ENCODE measurements around the gene AJUBA.

Gene AJUBA

DNA sequence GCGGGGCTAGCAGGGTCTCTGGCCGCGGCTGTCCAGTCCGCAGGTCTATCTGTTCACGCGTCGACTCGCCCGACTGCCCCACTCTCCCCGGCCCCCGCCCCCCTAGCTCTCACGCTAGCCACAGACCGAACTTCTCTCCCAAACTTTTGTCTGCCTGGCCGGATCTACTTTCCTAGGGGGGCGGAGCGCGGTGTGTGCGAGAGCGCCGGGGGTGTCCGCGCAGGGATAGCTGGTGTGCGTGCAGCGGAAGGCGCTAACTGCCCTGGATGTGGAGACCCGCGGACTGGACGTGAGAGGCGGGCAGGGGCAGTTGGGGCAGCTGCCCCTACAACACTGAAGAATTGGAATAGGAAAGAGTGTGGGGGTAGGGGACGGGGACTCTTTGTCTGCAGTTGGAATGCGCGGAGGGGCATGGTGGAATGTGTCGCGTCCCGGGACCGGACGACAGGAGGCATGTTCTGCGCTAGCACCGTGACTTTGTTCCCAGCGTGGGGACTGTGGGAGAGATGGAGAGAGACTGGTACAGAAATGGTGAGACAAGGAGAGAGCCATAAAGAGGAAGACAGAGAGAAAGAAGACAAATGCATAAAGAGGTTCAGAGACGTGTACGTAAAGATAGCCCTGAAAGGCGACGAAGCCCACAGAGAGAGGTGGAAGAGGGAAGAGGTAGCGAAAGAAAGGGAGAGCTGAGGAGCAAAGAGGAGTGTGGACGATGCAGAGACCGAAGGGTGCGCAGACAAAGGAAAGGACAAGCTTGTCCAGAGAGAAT is at the start of gene AJUBA:
Gene AJUBA, minus strand, starts transcription at position 75 of the 769 bp plus-strand sequence. CDS start 285 bp downstream, outside the sequence.
- peaks cover 16% of the 10 kb centered on the region for H3K27me3 ChIP-seq (ENCODE audit: control insufficient read depth, insufficient read depth, low read length)
- H3K36me3 ChIP-seq (ENCODE audit: control insufficient read depth, insufficient read depth, low read length), result no peaks in the 10 kb centered on the region
- H3K4me3 ChIP-seq (ENCODE audit: low read length), result peak within 1 kb of the TSS; percentile 29
- peak within 1 kb of the TSS; percentile 49 for H3K9ac ChIP-seq (ENCODE audit: low read length)
- peaks cover 34% of the 10 kb centered on the region for H3K4me1 ChIP-seq (ENCODE audit: control insufficient read depth, insufficient read depth, low read length)
- no peaks in the 10 kb centered on the region for H3K9me3 ChIP-seq (ENCODE audit: control insufficient read depth, low read length)

DNA sequence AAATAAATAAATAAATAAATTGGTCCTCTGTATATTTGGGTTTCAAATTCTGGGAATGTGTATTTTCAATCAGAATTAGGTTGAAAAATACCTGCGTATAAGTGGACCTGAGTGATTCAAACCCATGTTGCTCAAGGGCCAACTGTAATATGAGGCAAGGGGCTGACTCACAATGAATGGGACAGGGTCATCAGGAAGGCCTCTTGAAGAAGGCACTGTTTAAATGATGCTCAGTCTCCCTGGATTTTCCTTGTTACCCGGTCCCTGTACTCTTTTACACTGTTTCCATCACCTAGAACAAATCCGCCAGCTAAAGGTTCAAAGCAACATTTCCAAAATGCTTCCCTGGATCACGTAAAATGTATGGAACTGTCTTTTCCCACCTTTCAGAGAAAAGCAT is 48.6 kb upstream of the AJUBA start:
- Histone ChIP-seq H3K36me3 (ENCODE audit: control insufficient read depth, insufficient read depth, low read length) (no peaks in the 10 kb centered on the region), H3K9me3 (ENCODE audit: control insufficient read depth, low read length) (no peaks in the 10 kb centered on the region), H3K27me3 (ENCODE audit: control insufficient read depth, insufficient read depth, low read length) (no peaks in the 10 kb centered on the region), H3K9ac (ENCODE audit: low read length) (no peak overlapping the region), H3K4me1 (ENCODE audit: control insufficient read depth, insufficient read depth, low read length) (peaks cover 15% of the 10 kb centered on the region), H3K4me3 (ENCODE audit: low read length) (no peak overlapping the region)

GRCh38 chr14:23028799-23029198 is 46.4 kb upstream of the AJUBA start:
- H3K9me3 ChIP-seq (ENCODE audit: control insufficient read depth, low read length), result no peaks in the 10 kb centered on the region
- H3K4me1 ChIP-seq (ENCODE audit: control insufficient read depth, insufficient read depth, low read length), result peaks cover 7% of the 10 kb centered on the region
- peaks cover 7% of the 10 kb centered on the region for H3K36me3 ChIP-seq (ENCODE audit: control insufficient read depth, insufficient read depth, low read length)
- no peaks in the 10 kb centered on the region for H3K27me3 ChIP-seq (ENCODE audit: control insufficient read depth, insufficient read depth, low read length)
- no peak overlapping the region for H3K4me3 ChIP-seq (ENCODE audit: low read length)
- H3K9ac ChIP-seq (ENCODE audit: low read length), result no peak overlapping the region

- Histone ChIP-seq H3K9ac (ENCODE audit: low read length) (no peak overlapping the region), H3K36me3 (ENCODE audit: control insufficient read depth, insufficient read depth, low read length) (peaks cover 7% of the 10 kb centered on the region), H3K27me3 (ENCODE audit: control insufficient read depth, insufficient read depth, low read length) (no peaks in the 10 kb centered on the region)
Measured at GRCh38 chr14:23025151-23025814, 42.9 kb upstream of the AJUBA start.

DNA sequence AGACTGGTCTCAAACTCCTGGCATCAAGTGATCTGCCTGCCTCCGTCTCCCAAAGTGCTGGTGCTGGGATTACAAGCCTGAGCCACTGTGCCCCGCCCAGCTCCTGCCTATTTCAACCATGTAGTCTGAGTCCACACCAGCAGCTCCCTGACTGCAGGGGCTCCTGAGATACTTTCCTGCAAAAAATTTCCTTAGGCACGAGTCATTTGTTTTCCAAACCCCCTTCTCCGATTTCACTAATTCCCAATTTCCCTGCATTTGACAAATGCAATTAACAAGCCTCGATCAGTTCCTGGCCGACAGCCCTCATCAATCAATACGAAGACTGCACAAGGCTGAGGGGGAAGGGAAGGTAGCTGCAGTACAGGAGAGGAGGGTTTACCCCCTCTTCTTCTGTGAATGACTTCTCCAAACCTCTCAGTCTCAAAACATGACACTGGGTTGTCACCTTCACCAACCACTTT is 42.3 kb upstream of the AJUBA start:
- H3K4me3 ChIP-seq (ENCODE audit: low read length), result no peak overlapping the region
- H3K4me1 ChIP-seq (ENCODE audit: control insufficient read depth, insufficient read depth, low read length), result no peaks in the 10 kb centered on the region
- no peaks in the 10 kb centered on the region for H3K27me3 ChIP-seq (ENCODE audit: control insufficient read depth, insufficient read depth, low read length)
- no peak overlapping the region for H3K9ac ChIP-seq (ENCODE audit: low read length)
- H3K9me3 ChIP-seq (ENCODE audit: control insufficient read depth, low read length), result no peaks in the 10 kb centered on the region
- H3K36me3 ChIP-seq (ENCODE audit: control insufficient read depth, insufficient read depth, low read length), result peaks cover 7% of the 10 kb centered on the region

More at GRCh38 chr14:23025151-23025814, 42.9 kb upstream of the AJUBA start:
- Histone ChIP-seq H3K4me3 (ENCODE audit: low read length) (no peak overlapping the region), H3K4me1 (ENCODE audit: control insufficient read depth, insufficient read depth, low read length) (no peaks in the 10 kb centered on the region), H3K9me3 (ENCODE audit: control insufficient read depth, low read length) (no peaks in the 10 kb centered on the region)

DNA sequence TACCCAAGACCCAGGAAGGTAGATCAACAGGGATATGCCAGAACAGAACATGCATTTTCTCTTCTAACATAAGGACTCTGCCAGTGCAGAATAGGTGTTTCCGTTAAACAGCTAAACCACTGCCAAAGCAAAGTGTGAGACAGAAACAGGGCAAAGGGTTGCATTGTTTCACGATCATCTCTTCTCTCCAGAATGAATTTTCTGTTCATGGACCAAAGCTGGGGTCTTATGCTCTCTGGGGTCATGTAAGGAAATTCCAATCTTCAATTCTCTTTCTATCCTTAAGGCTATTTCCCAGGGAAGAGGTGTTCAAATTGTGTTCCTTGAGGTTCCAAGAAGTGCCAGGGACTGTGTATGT is 41.4 kb upstream of the AJUBA start:
- Histone ChIP-seq H3K27me3 (ENCODE audit: control insufficient read depth, insufficient read depth, low read length) (no peaks in the 10 kb centered on the region), H3K36me3 (ENCODE audit: control insufficient read depth, insufficient read depth, low read length) (peaks cover 7% of the 10 kb centered on the region), H3K4me1 (ENCODE audit: control insufficient read depth, insufficient read depth, low read length) (no peaks in the 10 kb centered on the region), H3K4me3 (ENCODE audit: low read length) (no peak overlapping the region), H3K9ac (ENCODE audit: low read length) (no peak overlapping the region), H3K9me3 (ENCODE audit: control insufficient read depth, low read length) (no peaks in the 10 kb centered on the region)

GRCh38 chr14:23023022-23023794 is 40.9 kb upstream of the AJUBA start:
- Histone ChIP-seq H3K9me3 (ENCODE audit: control insufficient read depth, low read length) (no peaks in the 10 kb centered on the region), H3K9ac (ENCODE audit: low read length) (no peak overlapping the region), H3K36me3 (ENCODE audit: control insufficient read depth, insufficient read depth, low read length) (peaks cover 7% of the 10 kb centered on the region), H3K4me3 (ENCODE audit: low read length) (no peak overlapping the region), H3K4me1 (ENCODE audit: control insufficient read depth, insufficient read depth, low read length) (no peaks in the 10 kb centered on the region), H3K27me3 (ENCODE audit: control insufficient read depth, insufficient read depth, low read length) (no peaks in the 10 kb centered on the region)

DNA sequence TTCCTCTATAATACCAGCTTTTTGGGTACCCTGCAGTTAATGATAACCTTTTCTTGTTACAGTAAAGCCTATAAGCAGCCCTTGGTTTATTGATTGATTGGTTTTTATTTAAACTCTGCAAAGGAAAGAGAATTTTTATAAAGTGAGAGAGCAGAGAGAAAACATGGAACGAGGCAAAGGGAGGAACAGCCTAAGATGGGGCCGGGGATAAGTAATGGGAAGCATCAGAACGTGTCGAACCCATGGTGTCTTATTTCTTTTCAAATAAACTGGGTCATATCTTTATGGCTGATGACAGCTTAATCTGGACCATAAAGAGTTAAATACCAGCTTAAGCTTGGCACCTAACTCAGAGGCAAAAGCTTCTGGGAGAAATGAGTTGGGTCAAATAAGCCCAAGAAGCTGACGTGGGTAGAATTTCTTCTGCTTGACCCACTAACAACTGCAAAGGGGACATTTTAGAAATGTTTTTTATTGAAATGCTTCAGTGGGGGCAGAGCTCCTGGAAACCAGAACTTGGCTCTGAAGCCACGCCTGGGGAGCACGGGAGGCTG is 39.6 kb upstream of the AJUBA start:
- no peaks in the 10 kb centered on the region for H3K4me1 ChIP-seq (ENCODE audit: control insufficient read depth, insufficient read depth, low read length)
- H3K9ac ChIP-seq (ENCODE audit: low read length), result no peak overlapping the region
- H3K36me3 ChIP-seq (ENCODE audit: control insufficient read depth, insufficient read depth, low read length), result peaks cover 7% of the 10 kb centered on the region
- no peak overlapping the region for H3K4me3 ChIP-seq (ENCODE audit: low read length)
- no peaks in the 10 kb centered on the region for H3K9me3 ChIP-seq (ENCODE audit: control insufficient read depth, low read length)
- H3K27me3 ChIP-seq (ENCODE audit: control insufficient read depth, insufficient read depth, low read length), result no peaks in the 10 kb centered on the region

DNA sequence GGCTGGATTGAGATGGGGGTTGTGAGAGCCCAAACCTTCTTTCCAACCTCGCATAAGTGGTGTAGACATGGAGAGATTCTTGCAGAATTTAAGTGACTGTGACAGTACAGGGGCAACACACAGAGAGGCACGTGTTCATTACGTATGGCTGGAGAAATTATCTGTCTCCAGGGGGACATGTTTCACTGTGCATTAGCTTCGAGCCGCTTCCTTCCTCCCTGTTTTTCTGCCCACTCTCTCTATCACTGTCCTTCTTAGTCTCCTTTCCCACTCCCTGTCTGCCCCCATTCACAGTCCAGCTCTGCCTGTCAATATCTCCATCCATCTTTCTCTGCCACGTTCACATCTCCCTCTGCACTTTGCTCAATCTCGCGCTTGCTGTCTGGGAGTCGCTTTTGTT is 39.1 kb upstream of the AJUBA start:
- no peaks in the 10 kb centered on the region for H3K4me1 ChIP-seq (ENCODE audit: control insufficient read depth, insufficient read depth, low read length)
- H3K9me3 ChIP-seq (ENCODE audit: control insufficient read depth, low read length), result no peaks in the 10 kb centered on the region
- no peaks in the 10 kb centered on the region for H3K27me3 ChIP-seq (ENCODE audit: control insufficient read depth, insufficient read depth, low read length)
- H3K36me3 ChIP-seq (ENCODE audit: control insufficient read depth, insufficient read depth, low read length), result peaks cover 7% of the 10 kb centered on the region
- H3K4me3 ChIP-seq (ENCODE audit: low read length), result no peak overlapping the region
- no peak overlapping the region for H3K9ac ChIP-seq (ENCODE audit: low read length)

GRCh38 chr14:23020143-23021128 is 38.1 kb upstream of the AJUBA start:
- Histone ChIP-seq H3K4me3 (ENCODE audit: low read length) (no peak overlapping the region), H3K9me3 (ENCODE audit: control insufficient read depth, low read length) (no peaks in the 10 kb centered on the region), H3K9ac (ENCODE audit: low read length) (no peak overlapping the region), H3K27me3 (ENCODE audit: control insufficient read depth, insufficient read depth, low read length) (no peaks in the 10 kb centered on the region), H3K4me1 (ENCODE audit: control insufficient read depth, insufficient read depth, low read length) (no peaks in the 10 kb centered on the region), H3K36me3 (ENCODE audit: control insufficient read depth, insufficient read depth, low read length) (peaks cover 4% of the 10 kb centered on the region)

GRCh38 chr14:23018107-23018506 is 35.8 kb upstream of the AJUBA start:
- H3K4me1 ChIP-seq (ENCODE audit: control insufficient read depth, insufficient read depth, low read length), result no peaks in the 10 kb centered on the region

More at GRCh38 chr14:23018107-23018506, 35.8 kb upstream of the AJUBA start:
- no peaks in the 10 kb centered on the region for H3K27me3 ChIP-seq (ENCODE audit: control insufficient read depth, insufficient read depth, low read length)
- H3K9ac ChIP-seq (ENCODE audit: low read length), result no peak overlapping the region
- no peak overlapping the region for H3K4me3 ChIP-seq (ENCODE audit: low read length)
- H3K36me3 ChIP-seq (ENCODE audit: control insufficient read depth, insufficient read depth, low read length), result no peaks in the 10 kb centered on the region
- no peaks in the 10 kb centered on the region for H3K9me3 ChIP-seq (ENCODE audit: control insufficient read depth, low read length)

All from mucosa of stomach (tissue), 1 donor.